GM12801 (cell line): Measurements from ENCODE around the gene PKN2.

ENCODE experiments used
- TF ChIP-seq, protein P1 (sequence below): IDR thresholded peaks from one replicate; pipeline ENCODE4 v1.5.1; 2011; ENCODE audit warnings: control low read depth; ENCODE audit not compliant: insufficient read length; ENCODE audit errors: extremely low read depth

The PKN2 gene

DNA sequence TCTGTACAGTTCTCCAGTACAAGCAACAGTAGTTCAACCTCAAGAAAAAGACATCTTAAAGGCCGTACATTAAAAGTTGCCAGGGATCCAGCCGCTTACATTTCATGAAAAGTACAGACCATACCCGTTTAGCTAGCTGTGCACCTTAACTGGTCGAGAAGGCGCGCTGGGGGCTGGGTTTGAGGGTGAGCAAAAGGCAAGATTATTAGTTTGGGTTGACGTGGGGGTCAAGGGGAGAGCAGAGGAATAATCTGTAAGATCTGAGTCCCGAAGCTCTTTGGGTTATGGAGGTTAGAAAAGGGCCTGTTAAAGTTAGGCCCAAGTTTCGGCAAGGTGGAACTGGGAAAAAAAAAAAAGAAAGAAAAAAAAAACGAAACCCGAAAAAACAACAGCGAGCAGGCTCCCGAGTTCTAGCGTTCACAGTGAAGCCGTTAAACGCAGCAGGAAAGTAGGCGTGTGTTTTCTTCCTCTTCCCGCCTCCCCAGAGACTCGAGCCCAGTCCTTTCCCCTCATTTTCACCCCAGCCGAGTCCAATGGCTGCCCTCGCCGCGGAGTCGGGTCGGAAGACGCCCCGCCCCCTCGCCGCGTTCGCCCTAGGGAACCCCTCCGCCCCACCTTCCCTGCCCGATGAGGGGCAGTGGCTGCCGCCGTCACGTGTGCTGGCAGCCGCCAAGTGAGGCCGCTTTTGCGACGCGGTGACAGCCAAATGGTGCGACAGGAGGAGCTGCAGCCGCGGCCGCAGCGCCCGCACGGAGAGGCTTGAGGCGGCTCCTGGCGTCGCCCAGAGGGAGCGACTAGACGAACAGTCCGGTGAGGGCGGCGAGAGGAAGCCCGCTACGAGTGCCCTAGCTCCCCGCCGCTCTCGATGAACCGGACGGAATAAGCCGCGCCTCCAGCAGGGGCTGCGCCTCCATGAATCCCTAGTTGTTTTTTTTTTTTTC is at the start of gene PKN2:
PKN2 (plus strand) TSS at position 733 of the 941 bp plus-strand sequence. CDS start 308 bp downstream, outside the sequence.
- TF ChIP-seq, protein P1, sequence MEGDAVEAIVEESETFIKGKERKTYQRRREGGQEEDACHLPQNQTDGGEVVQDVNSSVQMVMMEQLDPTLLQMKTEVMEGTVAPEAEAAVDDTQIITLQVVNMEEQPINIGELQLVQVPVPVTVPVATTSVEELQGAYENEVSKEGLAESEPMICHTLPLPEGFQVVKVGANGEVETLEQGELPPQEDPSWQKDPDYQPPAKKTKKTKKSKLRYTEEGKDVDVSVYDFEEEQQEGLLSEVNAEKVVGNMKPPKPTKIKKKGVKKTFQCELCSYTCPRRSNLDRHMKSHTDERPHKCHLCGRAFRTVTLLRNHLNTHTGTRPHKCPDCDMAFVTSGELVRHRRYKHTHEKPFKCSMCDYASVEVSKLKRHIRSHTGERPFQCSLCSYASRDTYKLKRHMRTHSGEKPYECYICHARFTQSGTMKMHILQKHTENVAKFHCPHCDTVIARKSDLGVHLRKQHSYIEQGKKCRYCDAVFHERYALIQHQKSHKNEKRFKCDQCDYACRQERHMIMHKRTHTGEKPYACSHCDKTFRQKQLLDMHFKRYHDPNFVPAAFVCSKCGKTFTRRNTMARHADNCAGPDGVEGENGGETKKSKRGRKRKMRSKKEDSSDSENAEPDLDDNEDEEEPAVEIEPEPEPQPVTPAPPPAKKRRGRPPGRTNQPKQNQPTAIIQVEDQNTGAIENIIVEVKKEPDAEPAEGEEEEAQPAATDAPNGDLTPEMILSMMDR: no peak

DNA sequence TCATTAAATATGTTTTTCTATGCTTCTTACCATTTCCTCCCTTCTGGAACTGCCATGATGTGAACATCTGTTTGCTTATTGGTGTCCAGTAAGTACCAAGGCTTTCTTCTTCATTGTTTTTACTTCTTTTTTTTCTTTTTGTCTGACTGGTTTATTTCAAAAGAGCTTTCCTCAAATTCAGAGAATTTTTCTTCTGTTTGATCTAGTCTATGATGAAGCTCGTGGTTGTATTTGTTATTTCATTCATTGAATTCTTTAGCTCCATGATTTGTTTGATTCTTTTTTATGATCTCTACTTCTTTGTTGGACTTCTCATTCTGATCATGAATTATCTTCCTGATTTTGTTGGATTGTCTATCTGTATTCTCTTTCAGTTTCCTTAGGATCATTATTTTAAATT is 49.5 kb upstream of the PKN2 start:
- TF ChIP-seq, protein P1: no peak

DNA sequence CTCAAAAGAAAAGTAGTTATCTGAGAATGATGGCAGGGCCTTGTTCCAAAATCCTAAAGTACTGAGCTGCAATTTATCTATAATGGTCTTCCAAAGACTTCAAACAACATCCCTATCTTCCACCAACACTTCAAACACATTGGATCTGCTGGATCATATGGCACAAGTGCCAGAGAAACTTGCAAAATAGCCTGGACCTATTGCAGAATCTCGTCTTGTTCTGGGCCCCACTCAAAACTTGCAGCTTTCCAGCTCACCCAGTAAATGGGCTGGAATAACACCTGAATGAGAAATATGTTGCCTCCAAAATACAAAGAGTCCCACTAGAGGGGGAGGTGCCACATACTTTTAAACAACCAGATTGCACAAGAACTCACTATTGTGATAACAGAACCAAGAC is 44.0 kb upstream of the PKN2 start:
- TF ChIP-seq, protein P1: no peak

DNA sequence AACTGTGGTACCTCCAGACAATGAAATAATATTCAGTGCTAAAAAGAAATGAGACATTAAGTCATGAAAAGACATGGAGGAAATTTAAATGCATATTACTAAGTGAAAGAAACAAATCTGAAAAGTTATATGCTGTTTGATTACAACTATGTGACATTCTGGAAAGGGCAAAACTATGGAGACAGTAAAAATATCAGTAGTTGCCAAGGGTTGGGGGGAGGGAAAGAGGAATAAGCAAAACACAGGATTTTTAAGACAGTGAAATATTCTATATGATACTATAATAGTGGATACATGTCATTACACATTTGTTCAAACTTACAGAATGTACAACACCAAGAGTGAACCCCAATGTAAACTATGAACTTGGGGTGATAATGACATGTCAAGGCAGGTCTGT is 38.2 kb upstream of the PKN2 start:
- TF ChIP-seq, protein P1: no peak

DNA sequence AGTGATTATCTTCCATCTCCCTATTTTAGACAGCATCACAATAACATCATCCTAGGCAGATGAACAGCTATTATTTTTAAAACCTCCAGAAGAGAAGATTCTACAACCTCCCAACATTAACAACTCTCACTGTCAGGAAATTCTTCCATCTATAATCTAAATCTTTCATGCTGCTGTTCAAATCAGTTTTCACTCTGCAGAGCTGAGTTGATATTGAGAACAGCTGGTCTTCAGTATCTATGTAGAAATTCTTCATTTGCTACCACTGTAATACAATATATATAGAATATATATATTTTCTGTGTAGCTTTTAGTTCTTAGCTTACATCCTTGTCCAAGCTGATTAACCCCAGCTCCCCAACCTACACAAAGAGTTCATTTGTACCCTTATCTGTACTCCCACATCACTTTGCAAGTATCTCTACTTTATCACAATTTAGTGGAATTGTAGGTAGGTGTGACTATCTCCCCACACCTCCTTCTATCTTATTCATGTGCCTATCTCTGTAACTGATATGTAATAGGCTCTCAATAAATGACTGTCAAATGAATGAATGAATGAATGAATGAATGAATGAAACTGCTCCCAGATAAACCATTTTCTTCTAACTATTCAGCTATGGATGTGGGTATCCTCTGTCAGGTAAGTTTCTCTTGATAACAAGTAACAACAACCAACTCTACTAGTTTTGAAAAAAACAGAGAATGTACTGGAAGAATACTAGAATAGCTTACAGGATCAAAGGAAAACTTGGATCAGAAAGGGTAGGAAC is 37.4 kb upstream of the PKN2 start:
- TF ChIP-seq, protein P1: no peak

DNA sequence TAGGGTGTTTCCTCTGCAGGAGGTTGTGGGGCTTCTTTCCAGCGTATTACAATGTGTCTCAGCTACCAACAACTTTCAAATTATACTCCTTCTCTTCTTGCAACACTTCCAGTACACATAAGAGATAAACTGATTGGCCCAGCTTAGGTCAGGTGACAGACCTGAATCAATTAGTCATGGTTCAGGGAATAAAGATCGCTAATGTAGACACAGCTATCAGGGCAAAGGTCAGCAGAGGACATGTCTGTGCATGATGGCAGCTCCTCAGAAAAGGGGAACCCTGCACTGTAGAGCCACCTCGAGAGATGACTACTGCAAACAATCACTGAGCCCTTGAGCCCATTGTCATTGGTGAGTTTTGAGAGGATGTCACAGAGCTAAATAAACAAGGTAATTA is 36.8 kb upstream of the PKN2 start:
- TF ChIP-seq, protein P1: no peak

DNA sequence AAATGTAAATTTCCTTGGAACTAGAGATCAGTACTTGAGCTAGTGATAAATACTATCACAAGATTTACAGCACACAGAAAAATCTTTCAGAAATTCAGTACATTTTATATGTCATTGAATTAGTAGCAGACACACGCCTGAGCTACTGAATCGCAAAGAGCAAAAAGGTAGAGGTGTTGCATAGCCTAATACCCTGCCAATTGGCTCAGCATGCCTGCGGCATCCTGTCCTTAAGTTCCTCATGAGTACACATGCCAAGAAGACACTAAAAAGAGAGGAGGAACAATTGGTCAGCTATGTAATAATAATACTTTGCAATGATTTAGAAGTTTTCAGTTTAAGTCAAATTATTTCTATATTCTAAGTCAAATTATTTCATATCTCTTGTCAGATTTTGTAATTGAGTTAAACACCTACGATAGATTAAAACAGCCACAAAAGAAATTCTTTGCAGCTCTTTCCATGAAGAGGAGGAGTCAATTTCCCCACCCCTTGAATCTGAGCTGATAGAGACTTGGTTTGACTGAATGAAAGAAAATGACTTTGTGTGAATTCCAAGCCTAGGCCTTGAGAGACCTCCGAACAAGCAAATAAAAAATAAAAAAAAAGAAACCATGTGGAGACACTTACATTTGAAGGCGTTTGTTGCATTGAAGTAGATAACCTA is 36.2 kb upstream of the PKN2 start:
- TF ChIP-seq, protein P1: no peak
